SH-SY5Y (cell line): ENCODE data around the gene TPP2.

ENCODE experiments used
- GATA2 ChIP-seq: IDR thresholded peaks from 2 replicates; pipeline ENCODE4 v1.6.1; 2011; ENCODE audit warnings: mild to moderate bottlenecking, low read depth, low read length
- GATA3 ChIP-seq: IDR thresholded peaks from 2 replicates; pipeline ENCODE4 v1.6.1; 2011; ENCODE audit warnings: low read depth, mild to moderate bottlenecking, low read length, moderate library complexity

DNA sequence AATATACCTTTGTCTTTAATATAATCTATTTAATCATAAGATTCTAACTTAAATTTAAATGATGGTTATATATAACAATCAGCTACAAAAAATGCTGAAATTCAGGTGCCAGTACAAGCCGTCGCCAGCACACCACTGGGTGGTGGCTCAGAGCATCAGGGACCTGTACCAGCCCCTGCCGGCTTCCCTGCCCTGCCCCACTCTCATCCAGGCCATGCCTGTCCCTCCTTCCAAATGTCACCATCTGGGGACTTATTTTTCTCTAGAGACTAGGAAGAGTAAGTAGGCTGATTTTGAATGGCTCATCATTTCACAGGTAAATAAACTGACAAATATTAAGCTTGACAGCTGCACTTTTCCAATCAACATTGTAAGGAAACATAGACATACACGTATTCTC lies 96.5 kb downstream of the TPP2 start:
- TF ChIP-seq GATA2, result no peak
- TF ChIP-seq GATA3, result no peak
